Frontal cortex (tissue), 4 donors: ENCODE measurements around the gene FAM219B. TPM values are rescaled to one million over a fixed set of nuclear protein-coding genes. Genes with fewer than 3 reads are reported as not detected.

Experiments
- DNase-seq, 2 donors: peaks; one replicate each; pipeline ENCODE4 v3.0.0; 2012; ENCODE audit warnings: low spot score in 2 of 2
- FAIRE-seq: peaks from 2 replicates; lab custom pipeline; 2012; peaks lifted over from hg19 to GRCh38; lab: Jason Lieb, UNC
- total RNA-seq: library from RNA; depleted of rRNA; stranded (reverse); fragments of >200 nt; gene quantifications from one replicate; pipeline ENCODE4 v1.2.3, GENCODE V29; 2014
- donor health status: control.
- donor health status: control.
- donor health status: control.

Gene FAM219B
- total RNA-seq, 1 donor from 2014 or later = 52.2 TPM

DNA sequence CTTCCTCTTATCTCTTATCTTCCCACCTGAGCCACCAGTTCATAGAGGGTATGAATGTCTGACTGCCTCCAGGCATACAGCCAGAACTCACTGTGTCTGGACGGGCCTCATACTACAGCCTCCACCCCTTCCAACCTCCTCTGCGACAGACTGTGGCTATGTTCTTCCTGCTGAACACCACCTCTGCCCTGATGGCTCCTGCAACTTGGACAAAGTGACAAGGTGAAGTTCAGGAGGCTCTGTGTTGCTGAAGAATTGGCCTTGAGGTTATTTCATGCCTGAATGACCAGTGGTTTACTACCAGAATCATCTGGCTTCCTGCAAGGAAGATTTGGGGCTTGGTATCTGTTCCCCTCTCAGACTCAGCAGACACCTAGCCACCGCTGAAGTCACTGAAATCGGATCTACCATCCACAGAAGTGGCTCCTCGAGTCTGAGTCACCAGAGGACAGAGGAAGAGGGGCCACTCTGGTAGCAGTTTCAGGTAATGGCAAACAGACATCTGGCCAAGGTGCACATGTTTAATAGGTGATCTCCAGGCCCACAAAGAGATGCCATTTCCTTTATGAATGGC lies 49.5 kb downstream of the FAM219B start:
- no peak for DNase-seq
- no peak for FAIRE-seq

GRCh38 chr15:74856537-74856936 lies 50.1 kb downstream of the FAM219B start:
- FAIRE-seq (no peak), DNase-seq (no peak)

- FAIRE-seq (no peak), DNase-seq (no peak)
Observed at GRCh38 chr15:74855857-74856256, 50.8 kb downstream of the FAM219B start.

- no peak for FAIRE-seq
- no peak for DNase-seq
Observed at GRCh38 chr15:74854453-74855022, 52.1 kb downstream of the FAM219B start.

GRCh38 chr15:74851960-74852359 lies 54.7 kb downstream of the FAM219B start:
- FAIRE-seq (no peak), DNase-seq (no peak)

DNA sequence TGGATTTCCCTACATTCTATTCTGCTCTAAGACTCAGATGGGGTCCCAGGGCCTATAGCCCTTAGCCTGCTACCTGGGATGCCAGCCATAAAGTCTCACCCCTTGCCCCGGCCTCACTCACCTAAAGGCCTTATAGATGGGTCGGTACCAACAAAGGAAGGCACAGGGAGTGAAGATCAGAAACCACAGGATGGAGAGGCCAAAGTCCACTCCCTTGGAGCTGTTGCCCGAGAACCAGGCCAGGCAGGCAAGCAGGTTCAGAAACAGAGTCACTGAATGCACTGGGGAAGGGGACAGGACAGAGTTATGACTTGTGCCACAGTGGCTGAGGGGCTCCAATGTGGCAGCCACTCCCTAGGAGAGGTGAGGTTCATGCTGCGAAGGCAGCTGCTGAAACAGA lies 56.3 kb downstream of the FAM219B start:
- DNase-seq (no peak), FAIRE-seq (no peak)

Other genes with a start within 250 kb of the FAM219B start
- gene EDC3, start 210.8 kb downstream of the FAM219B start, total RNA-seq = 12.2 TPM
- gene CYP1A1, start 181.3 kb downstream of the FAM219B start, total RNA-seq = 0.41 TPM
- gene CYP1A2, start 158.0 kb downstream of the FAM219B start, total RNA-seq = not detected
- gene CSK, start 124.8 kb downstream of the FAM219B start, total RNA-seq = 26.5 TPM
- not detected for gene LMAN1L, start 94.0 kb downstream of the FAM219B start, total RNA-seq
- gene CPLX3, start 80.2 kb downstream of the FAM219B start, total RNA-seq = 0.82 TPM
- gene ULK3, start 63.7 kb downstream of the FAM219B start, total RNA-seq = 30.6 TPM
- gene SCAMP2, start 33.5 kb downstream of the FAM219B start, total RNA-seq = 4.5 TPM
- gene MPI, start 16.8 kb downstream of the FAM219B start, total RNA-seq = 26.1 TPM
- gene COX5A, start 31.2 kb upstream of the FAM219B start, total RNA-seq = 46.9 TPM
- gene RPP25, start 49.9 kb upstream of the FAM219B start, total RNA-seq = 7.3 TPM
- 42.8 TPM for gene SCAMP5, start 88.7 kb upstream of the FAM219B start, total RNA-seq
- gene PPCDC, start 116.7 kb upstream of the FAM219B start, total RNA-seq = 3.7 TPM